Activated CD8-positive, alpha-beta memory T cell treated with anti-CD3 and anti-CD28 coated beads, Interleukin-2, amount 10 ng/mL, durations not matched to agents 7 days and 5 days (primary cell): Measurements from ENCODE around the gene APOA4. TPM values are rescaled to one million over a fixed set of nuclear protein-coding genes. Genes with fewer than 3 reads are reported as not detected.

ENCODE experiments used
- ATAC-seq: fragments of 150-1000 bp; cut with Tn5 transposase; one replicate; pipeline ENCODE4 v1.10.0; 2021; ENCODE audit warnings: moderate library complexity
- CTCF ChIA-PET: fragments of 350-600 bp; sonication (Branson Sonifier 250); formaldehyde crosslinking; loops from one replicate; lab custom pipeline; 2021; ENCODE audit warnings: antibody characterized with exemption; lab: Charles Lee
- DNase-seq: peaks from one replicate; pipeline ENCODE4 v3.0.0-alpha.2; 2020
- H3K27ac Mint-ChIP-seq: one replicate; pipeline ENCODE4 v1.8.0; 2021; ENCODE audit warnings: mild to moderate bottlenecking, mixed read lengths
- H3K27me3 Mint-ChIP-seq: one replicate; pipeline ENCODE4 v1.8.0; 2021; ENCODE audit warnings: mixed read lengths
- H3K36me3 Mint-ChIP-seq: one replicate; pipeline ENCODE4 v1.8.0; 2021; ENCODE audit warnings: mild to moderate bottlenecking, mixed read lengths
- H3K4me1 Mint-ChIP-seq: one replicate; pipeline ENCODE4 v1.8.0; 2021; ENCODE audit warnings: mixed read lengths
- H3K4me3 Mint-ChIP-seq: one replicate; pipeline ENCODE4 v1.8.0; 2021; ENCODE audit warnings: mild to moderate bottlenecking, moderate library complexity, mixed read lengths
- H3K9me3 Mint-ChIP-seq: one replicate; pipeline ENCODE4 v1.8.0; 2022; ENCODE audit warnings: low read depth, mixed read lengths
- total RNA-seq, 2 experiments: library from RNA; stranded (reverse); gene quantifications; one replicate each; pipeline ENCODE4 v1.2.3, GENCODE V29; 2021

The APOA4 gene
- total RNA-seq: not detected

GRCh38 chr11:116823031-116823843 is at the start of gene APOA4:
TSS of gene APOA4 (minus strand) at chr11:116823304. CDS start at chr11:116823191, 113 bp downstream.
- Mint-ChIP-seq H3K4me1 (no peaks in the 10 kb centered on the region), H3K4me3 (no peak within 1 kb of the TSS), H3K9me3 (no peaks in the 10 kb centered on the region), H3K27ac (no peak within 1 kb of the TSS), H3K36me3 (no peaks in the 10 kb centered on the region), H3K27me3 (no peaks in the 10 kb centered on the region)
- CTCF ChIA-PET: interaction anchor here (0.5 to 3.4 kb wide), 3 partner anchors 11 to 451 kb away, joined by 3 to 11 read pairs (median 3); partner anchors contain the start of gene APOA5
- ATAC-seq (no peak), DNase-seq (no peak)

GRCh38 chr11:116871248-116871647 is 48.1 kb upstream of the APOA4 start:
- H3K27me3 Mint-ChIP-seq: no peaks in the 10 kb centered on the region
- H3K9me3 Mint-ChIP-seq: no peaks in the 10 kb centered on the region
- H3K36me3 Mint-ChIP-seq: peaks cover 45% of the 10 kb centered on the region
- DNase-seq (no peak), ATAC-seq (no peak)
- CTCF ChIA-PET: no interaction called here
- H3K4me3 Mint-ChIP-seq: no peak overlapping the region
- peak overlapping the region; percentile 57 for H3K27ac Mint-ChIP-seq
- peaks cover 22% of the 10 kb centered on the region for H3K4me1 Mint-ChIP-seq

DNA sequence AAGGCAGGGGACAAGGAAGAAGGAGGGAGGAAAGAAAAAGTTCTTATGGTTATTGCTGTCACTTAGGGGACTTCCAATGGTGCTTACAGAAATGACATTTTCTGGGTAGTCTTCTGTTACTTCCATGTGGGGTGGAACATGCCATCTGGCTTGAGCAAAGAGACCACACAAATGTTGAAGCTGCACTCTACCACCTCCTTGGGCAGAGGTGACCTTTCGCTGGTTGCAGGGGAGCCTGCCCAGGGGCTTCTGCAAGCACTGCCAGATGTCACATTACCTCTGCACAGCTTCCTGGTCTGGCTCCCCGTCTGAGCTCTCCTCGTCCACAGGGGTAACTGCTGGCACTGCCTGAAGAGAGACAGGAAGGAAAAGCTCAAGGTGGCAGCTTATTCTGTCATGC is 47.0 kb upstream of the APOA4 start:
- no peak overlapping the region for H3K27ac Mint-ChIP-seq
- H3K4me3 Mint-ChIP-seq: no peak overlapping the region
- H3K9me3 Mint-ChIP-seq: no peaks in the 10 kb centered on the region
- DNase-seq (no peak), ATAC-seq (no peak)
- H3K27me3 Mint-ChIP-seq: no peaks in the 10 kb centered on the region
- CTCF ChIA-PET: interaction anchor here (1.1 to 1.3 kb wide), 2 partner anchors 34 to 236 kb away, joined by 3 read pairs; no protein-coding TSS in a partner anchor
- peaks cover 22% of the 10 kb centered on the region for H3K4me1 Mint-ChIP-seq
- peaks cover 48% of the 10 kb centered on the region for H3K36me3 Mint-ChIP-seq

DNA sequence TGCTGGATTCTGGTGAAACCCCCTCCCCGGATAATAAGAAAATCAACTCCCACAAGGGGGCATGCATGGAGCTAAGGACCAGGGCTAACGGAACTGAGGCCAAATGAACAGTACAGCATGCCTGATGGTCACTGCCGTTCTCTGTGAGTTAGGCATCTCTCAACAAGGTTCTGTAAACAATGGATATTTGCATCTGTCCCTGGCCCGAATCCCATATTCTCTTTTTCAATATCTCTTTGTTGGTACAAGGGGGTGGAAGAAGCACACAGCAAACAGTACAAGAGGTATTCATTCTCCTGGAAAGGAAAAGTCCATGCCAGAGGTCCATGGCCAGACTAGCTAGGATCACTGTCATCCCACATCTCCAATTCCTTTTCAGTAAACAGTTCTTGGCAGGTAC is 46.5 kb upstream of the APOA4 start:
- DNase-seq (no peak), ATAC-seq (no peak)
- H3K27ac Mint-ChIP-seq: no peak overlapping the region
- CTCF ChIA-PET: interaction anchor here (1.1 to 1.3 kb wide), 2 partner anchors 33 to 236 kb away, joined by 3 read pairs; no protein-coding TSS in a partner anchor
- H3K27me3 Mint-ChIP-seq: no peaks in the 10 kb centered on the region
- H3K4me3 Mint-ChIP-seq: no peak overlapping the region
- peaks cover 22% of the 10 kb centered on the region for H3K4me1 Mint-ChIP-seq
- H3K36me3 Mint-ChIP-seq: peaks cover 46% of the 10 kb centered on the region
- H3K9me3 Mint-ChIP-seq: no peaks in the 10 kb centered on the region

- DNase-seq (no peak), ATAC-seq (no peak)
- CTCF ChIA-PET: interaction anchor here (1.2 to 2.0 kb wide), 5 partner anchors 11 to 238 kb away, joined by 3 to 10 read pairs (median 5); no protein-coding TSS in a partner anchor
- Mint-ChIP-seq H3K36me3 (peaks cover 42% of the 10 kb centered on the region), H3K27ac (no peak overlapping the region), H3K27me3 (no peaks in the 10 kb centered on the region), H3K4me3 (no peak overlapping the region), H3K9me3 (no peaks in the 10 kb centered on the region), H3K4me1 (peaks cover 22% of the 10 kb centered on the region)
Observed at GRCh38 chr11:116868066-116868465, 45.0 kb upstream of the APOA4 start.

- no peaks in the 10 kb centered on the region for H3K27me3 Mint-ChIP-seq
- ATAC-seq: no peak
- H3K4me1 Mint-ChIP-seq: peaks cover 22% of the 10 kb centered on the region
- no peak for DNase-seq
- no peak overlapping the region for H3K27ac Mint-ChIP-seq
- peaks cover 39% of the 10 kb centered on the region for H3K36me3 Mint-ChIP-seq
- H3K4me3 Mint-ChIP-seq: no peak overlapping the region
- H3K9me3 Mint-ChIP-seq: no peaks in the 10 kb centered on the region
- CTCF ChIA-PET: interaction anchor here (1.2 to 2.0 kb wide), 5 partner anchors 11 to 238 kb away, joined by 3 to 10 read pairs (median 5); no protein-coding TSS in a partner anchor
Observed at GRCh38 chr11:116867619-116868018, 44.5 kb upstream of the APOA4 start.

DNA sequence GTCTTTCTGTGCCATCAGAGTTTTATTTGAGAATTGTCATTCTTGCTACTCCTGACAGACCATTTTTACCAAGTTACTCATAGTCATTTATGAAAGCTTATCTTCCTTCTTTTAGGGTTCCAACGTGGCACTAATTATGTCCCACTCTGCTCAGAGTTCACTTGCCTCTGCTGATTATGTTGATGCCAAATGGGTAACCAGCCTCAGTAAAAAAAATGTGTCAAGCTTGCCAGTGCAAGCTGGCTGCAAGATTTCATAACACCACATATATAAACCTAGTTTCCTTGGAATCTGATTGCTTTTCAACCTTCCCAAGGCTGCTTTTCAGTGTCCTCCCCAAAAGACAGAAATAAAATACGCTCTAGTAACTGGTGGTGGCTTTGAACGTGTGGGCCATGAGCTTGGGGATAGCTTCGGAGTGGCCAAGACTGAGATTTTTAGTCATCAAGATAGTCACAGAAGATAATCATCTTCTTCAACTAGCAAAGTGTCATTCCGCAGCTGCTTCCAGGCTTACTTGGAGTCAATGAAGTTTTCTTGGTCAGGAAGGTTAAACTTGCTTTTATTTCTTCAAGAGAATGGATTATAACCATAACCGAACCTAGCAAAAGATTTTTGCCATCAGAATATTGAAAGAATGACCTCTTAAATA is 43.8 kb upstream of the APOA4 start:
- peaks cover 23% of the 10 kb centered on the region for H3K4me1 Mint-ChIP-seq
- no peak for DNase-seq
- no peaks in the 10 kb centered on the region for H3K27me3 Mint-ChIP-seq
- H3K36me3 Mint-ChIP-seq: peaks cover 41% of the 10 kb centered on the region
- no peak for ATAC-seq
- H3K4me3 Mint-ChIP-seq: no peak overlapping the region
- H3K9me3 Mint-ChIP-seq: no peaks in the 10 kb centered on the region
- no peak overlapping the region for H3K27ac Mint-ChIP-seq
- CTCF ChIA-PET: interaction anchor here (1.2 to 2.0 kb wide), 5 partner anchors 10 to 239 kb away, joined by 3 to 10 read pairs (median 5); no protein-coding TSS in a partner anchor

DNA sequence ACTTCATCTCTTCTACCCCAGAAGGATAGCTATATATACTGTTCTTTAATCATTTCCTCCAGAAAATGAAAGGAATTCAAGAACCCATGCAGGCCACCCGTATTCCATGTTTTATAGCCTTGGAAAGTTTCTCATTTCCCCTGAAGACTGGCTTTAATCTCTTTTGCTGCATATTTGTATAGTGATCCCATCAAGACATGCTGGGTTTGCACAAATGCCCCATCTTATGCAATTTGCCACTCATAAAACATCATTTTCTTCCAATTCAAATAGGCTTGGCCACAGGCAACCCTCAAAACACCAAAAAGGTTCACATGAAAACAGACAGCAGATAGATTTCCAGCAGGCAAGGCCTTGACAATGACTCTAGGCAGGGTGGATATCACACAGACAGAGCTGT is 42.6 kb upstream of the APOA4 start:
- H3K27me3 Mint-ChIP-seq: no peaks in the 10 kb centered on the region
- H3K27ac Mint-ChIP-seq: no peak overlapping the region

DNA sequence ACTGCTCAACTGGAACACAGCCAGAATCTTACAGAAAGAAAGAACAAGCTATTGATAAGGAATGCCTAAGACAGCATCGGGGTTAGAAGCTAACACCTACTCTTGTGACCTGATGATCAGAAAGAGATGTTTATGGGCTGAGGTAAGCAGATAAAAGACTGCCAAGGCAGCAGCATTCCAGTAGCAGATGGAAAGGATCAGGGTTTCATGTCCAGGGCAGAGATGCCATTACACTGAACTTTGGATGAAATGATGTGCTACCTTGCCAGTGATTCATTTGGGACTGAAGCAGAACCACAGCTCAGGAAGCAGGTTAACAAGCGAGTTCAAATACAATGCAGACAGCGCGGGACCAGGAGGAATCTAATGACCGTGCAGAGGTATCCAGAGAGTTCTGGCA is 41.4 kb upstream of the APOA4 start:
- Mint-ChIP-seq H3K4me1 (peaks cover 6% of the 10 kb centered on the region), H3K9me3 (no peaks in the 10 kb centered on the region), H3K36me3 (peaks cover 39% of the 10 kb centered on the region), H3K27ac (no peak overlapping the region), H3K4me3 (no peak overlapping the region), H3K27me3 (no peaks in the 10 kb centered on the region)
- CTCF ChIA-PET: interaction anchor here (0.9 to 1.4 kb wide), 2 partner anchors 16 to 23 kb away, joined by 3 to 4 read pairs; no protein-coding TSS in a partner anchor
- ATAC-seq (no peak), DNase-seq (no peak)

More for the DNA sequence above, 42.6 kb upstream of the APOA4 start:
- Mint-ChIP-seq H3K36me3 (peaks cover 43% of the 10 kb centered on the region), H3K9me3 (no peaks in the 10 kb centered on the region), H3K4me3 (no peak overlapping the region), H3K4me1 (peaks cover 17% of the 10 kb centered on the region)
- CTCF ChIA-PET: interaction anchor here (0.9 to 1.4 kb wide), 3 partner anchors 11 to 240 kb away, joined by 3 to 4 read pairs (median 3); no protein-coding TSS in a partner anchor
- DNase-seq (no peak), ATAC-seq (no peak)

GRCh38 chr11:116862951-116863350 is 39.8 kb upstream of the APOA4 start:
- Mint-ChIP-seq H3K27me3 (no peaks in the 10 kb centered on the region), H3K4me3 (no peak overlapping the region), H3K27ac (no peak overlapping the region), H3K9me3 (no peaks in the 10 kb centered on the region), H3K36me3 (peaks cover 41% of the 10 kb centered on the region), H3K4me1 (peaks cover 6% of the 10 kb centered on the region)
- DNase-seq (no peak), ATAC-seq (no peak)
- CTCF ChIA-PET: interaction anchor here (0.8 to 1.4 kb wide), 2 partner anchors 17 to 25 kb away, joined by 3 read pairs; no protein-coding TSS in a partner anchor

GRCh38 chr11:116862185-116862584 is 39.1 kb upstream of the APOA4 start:
- DNase-seq (no peak), ATAC-seq (no peak)
- Mint-ChIP-seq H3K27ac (no peak overlapping the region), H3K9me3 (no peaks in the 10 kb centered on the region), H3K36me3 (peaks cover 44% of the 10 kb centered on the region), H3K27me3 (no peaks in the 10 kb centered on the region), H3K4me3 (no peak overlapping the region), H3K4me1 (peaks cover 6% of the 10 kb centered on the region)
- CTCF ChIA-PET: interaction anchor here (1.0 kb wide), 1 partner anchor 26 kb away, joined by 3 read pairs; no protein-coding TSS in a partner anchor

DNA sequence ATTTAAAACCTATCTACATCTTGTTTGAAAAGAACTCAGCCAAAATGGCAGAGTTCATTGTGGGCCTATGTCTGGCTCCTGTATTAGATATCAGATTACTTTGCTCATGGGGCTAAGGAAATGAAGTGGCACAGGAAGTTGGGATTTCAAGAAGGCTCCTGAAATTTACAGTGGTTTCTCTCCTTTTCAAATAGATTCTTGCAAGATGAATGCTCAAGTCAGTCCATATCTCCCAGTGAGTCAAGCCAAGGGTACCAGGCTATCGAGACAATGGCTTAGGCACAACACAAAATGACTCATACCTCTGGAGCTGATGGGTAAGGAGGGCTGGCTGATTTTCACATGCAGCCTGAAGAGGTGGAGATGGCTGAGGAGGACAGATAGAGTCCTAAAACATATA is 38.4 kb upstream of the APOA4 start:
- Mint-ChIP-seq H3K9me3 (no peaks in the 10 kb centered on the region), H3K4me1 (peaks cover 6% of the 10 kb centered on the region), H3K4me3 (no peak overlapping the region), H3K27ac (peak overlapping the region; percentile 48), H3K27me3 (no peaks in the 10 kb centered on the region), H3K36me3 (peaks cover 41% of the 10 kb centered on the region)
- no peak for DNase-seq
- no peak for ATAC-seq
- CTCF ChIA-PET: interaction anchor here (1.0 kb wide), 1 partner anchor 26 kb away, joined by 3 read pairs; no protein-coding TSS in a partner anchor

- Mint-ChIP-seq H3K4me1 (peaks cover 14% of the 10 kb centered on the region), H3K4me3 (no peak overlapping the region), H3K36me3 (peaks cover 47% of the 10 kb centered on the region), H3K27ac (no peak overlapping the region), H3K27me3 (no peaks in the 10 kb centered on the region), H3K9me3 (no peaks in the 10 kb centered on the region)
- no peak for ATAC-seq
- DNase-seq: no peak
- CTCF ChIA-PET: interaction anchor here (1.4 kb wide), 1 partner anchor 24 kb away, joined by 5 read pairs; no protein-coding TSS in a partner anchor
Observed at GRCh38 chr11:116860303-116860702, 37.2 kb upstream of the APOA4 start.
